Panc1 (cell line): ENCODE measurements around the gene CNTNAP4. TPM values are rescaled to one million over a fixed set of nuclear protein-coding genes. Genes with fewer than 3 reads are reported as not detected.

Experiments
- ATAC-seq: fragments of 200-7000 bp; cut with Tn5 transposase; 2 replicates; pipeline ENCODE4 v1.9.1; 2020; ENCODE audit warnings: mild to moderate bottlenecking, moderate library complexity
- BruUV-seq: library from RNA; stranded (reverse); fragments of 400-500 nt; replicated peaks from 2 replicates; lab custom pipeline; 2021; lab: Mats Ljungman, UMichigan
- CTCF ChIA-PET: fragments of 300-600 bp; sonication (Branson Sonifier 250); formaldehyde crosslinking; loops from one replicate; lab custom pipeline; 2022; ENCODE audit warnings: antibody characterized with exemption; lab: Charles Lee
- POLR2A ChIA-PET: fragments of 300-600 bp; sonication (Branson Sonifier 250); formaldehyde crosslinking; loops from one replicate; lab custom pipeline; 2022; ENCODE audit warnings: antibody characterized with exemption; lab: Charles Lee
- DNase-seq: peaks from one replicate; pipeline ENCODE4 v3.0.0-alpha.2; 2010; ENCODE audit warnings: low read depth, low spot score
- H3K27ac ChIP-seq: 2 replicates; pipeline ENCODE4 v1.5.1; 2011; ENCODE audit warnings: mild to moderate bottlenecking, low read length, inconsistent platforms
- H3K27me3 ChIP-seq: fragments of 200-500 bp; sonication (Bioruptor generic); 2 replicates; pipeline ENCODE4 v1.6.0; 2014; ENCODE audit warnings: low read length, inconsistent platforms; ENCODE audit not compliant: control insufficient read depth, insufficient read depth
- H3K36me3 ChIP-seq: fragments of 200-500 bp; sonication (Bioruptor generic); 2 replicates; pipeline ENCODE4 v1.5.1; 2014; ENCODE audit warnings: inconsistent platforms, mild to moderate bottlenecking, low read length, moderate library complexity; ENCODE audit not compliant: control insufficient read depth, insufficient read depth
- H3K4me1 ChIP-seq: 2 replicates; pipeline ENCODE4 v1.5.1; 2011; ENCODE audit warnings: inconsistent platforms, mild to moderate bottlenecking, low read length, moderate library complexity; ENCODE audit not compliant: control insufficient read depth, insufficient read depth
- H3K4me3 ChIP-seq, 2 experiments: 2 replicates each; pipeline ENCODE4 v1.5.1; 2011 to 2012; ENCODE audit warnings: low read depth in 2 of 2, low read length in 2 of 2, mild to moderate bottlenecking in 2 of 2, inconsistent platforms in 1 of 2, moderate library complexity in 1 of 2
- H3K9me3 ChIP-seq: fragments of 200-500 bp; sonication (Bioruptor generic); 2 replicates; pipeline ENCODE4 v1.5.1; 2014; ENCODE audit warnings: low read depth, mild to moderate bottlenecking, inconsistent platforms, low read length, moderate library complexity; ENCODE audit not compliant: control insufficient read depth, insufficient read depth
- CTCF ChIP-seq: fragments of 450-650 bp; IDR thresholded peaks from 2 replicates; pipeline ENCODE4 v1.5.1; 2017; ENCODE audit warnings: mild to moderate bottlenecking
- POLR2AphosphoS5 ChIP-seq: IDR thresholded peaks from 2 replicates; pipeline ENCODE4 v1.6.1; 2012; ENCODE audit warnings: mild to moderate bottlenecking, low read depth, low read length, moderate library complexity
- SIN3A ChIP-seq: IDR thresholded peaks from 2 replicates; pipeline ENCODE4 v1.6.1; 2012; ENCODE audit warnings: low read depth, mild to moderate bottlenecking, low read length, moderate library complexity, borderline replicate concordance; ENCODE audit not compliant: insufficient read depth
- TCF7L2 ChIP-seq: IDR thresholded peaks from 2 replicates; pipeline ENCODE4 v1.6.1; 2011; ENCODE audit warnings: mild to moderate bottlenecking, low read depth, low read length, inconsistent platforms
- in situ Hi-C: cut with HindIII; loops from 2 replicates; pipeline ENCODE4 v1.10.0; 2016; ENCODE audit warnings: low sequenced_read_pairs, low pct_unique_long_range_greater_than_20kb
- intact Hi-C: fragments of 100-400 bp; cut with micrococcal nuclease; formaldehyde crosslinking; loops from one replicate; pipeline ENCODE4 v1.10.0; 2022; ENCODE audit not compliant: unreplicated experiment
- total RNA-seq: library from RNA; stranded (reverse); gene quantifications from one replicate; pipeline ENCODE4 v1.2.1, GENCODE V29; 2021; ENCODE audit not compliant: unreplicated experiment
- TF ChIP-seq, protein P1 (sequence below), 2 experiments: IDR thresholded peaks; 2 replicates each; pipeline ENCODE4 v1.6.1; 2011 to 2012; ENCODE audit warnings: low read depth in 2 of 2, control low read depth in 1 of 2, low read length in 1 of 2, mild to moderate bottlenecking in 1 of 2, moderate library complexity in 1 of 2; ENCODE audit not compliant: insufficient read depth in 1 of 2

Gene CNTNAP4
- total RNA-seq, 1 experiment from 2014 or later: not detected

DNA sequence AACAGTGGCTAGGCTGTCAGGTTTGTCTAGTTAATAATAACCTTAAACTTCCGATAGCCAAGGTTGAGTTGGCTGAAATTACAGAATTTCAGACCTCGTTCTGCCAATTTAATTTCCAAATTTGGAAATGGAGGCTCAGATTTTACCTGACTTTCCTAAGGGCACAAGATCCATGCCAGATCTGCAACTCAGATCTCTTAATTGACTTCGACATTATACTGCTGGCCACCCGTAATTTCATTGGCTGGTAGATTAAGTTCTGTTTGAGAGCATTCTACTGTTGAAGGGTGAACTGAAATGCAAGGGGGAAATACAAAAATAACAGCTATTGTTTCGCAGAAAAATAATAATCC lies 210.8 kb downstream of the CNTNAP4 start:
- TF ChIP-seq, protein P1, sequence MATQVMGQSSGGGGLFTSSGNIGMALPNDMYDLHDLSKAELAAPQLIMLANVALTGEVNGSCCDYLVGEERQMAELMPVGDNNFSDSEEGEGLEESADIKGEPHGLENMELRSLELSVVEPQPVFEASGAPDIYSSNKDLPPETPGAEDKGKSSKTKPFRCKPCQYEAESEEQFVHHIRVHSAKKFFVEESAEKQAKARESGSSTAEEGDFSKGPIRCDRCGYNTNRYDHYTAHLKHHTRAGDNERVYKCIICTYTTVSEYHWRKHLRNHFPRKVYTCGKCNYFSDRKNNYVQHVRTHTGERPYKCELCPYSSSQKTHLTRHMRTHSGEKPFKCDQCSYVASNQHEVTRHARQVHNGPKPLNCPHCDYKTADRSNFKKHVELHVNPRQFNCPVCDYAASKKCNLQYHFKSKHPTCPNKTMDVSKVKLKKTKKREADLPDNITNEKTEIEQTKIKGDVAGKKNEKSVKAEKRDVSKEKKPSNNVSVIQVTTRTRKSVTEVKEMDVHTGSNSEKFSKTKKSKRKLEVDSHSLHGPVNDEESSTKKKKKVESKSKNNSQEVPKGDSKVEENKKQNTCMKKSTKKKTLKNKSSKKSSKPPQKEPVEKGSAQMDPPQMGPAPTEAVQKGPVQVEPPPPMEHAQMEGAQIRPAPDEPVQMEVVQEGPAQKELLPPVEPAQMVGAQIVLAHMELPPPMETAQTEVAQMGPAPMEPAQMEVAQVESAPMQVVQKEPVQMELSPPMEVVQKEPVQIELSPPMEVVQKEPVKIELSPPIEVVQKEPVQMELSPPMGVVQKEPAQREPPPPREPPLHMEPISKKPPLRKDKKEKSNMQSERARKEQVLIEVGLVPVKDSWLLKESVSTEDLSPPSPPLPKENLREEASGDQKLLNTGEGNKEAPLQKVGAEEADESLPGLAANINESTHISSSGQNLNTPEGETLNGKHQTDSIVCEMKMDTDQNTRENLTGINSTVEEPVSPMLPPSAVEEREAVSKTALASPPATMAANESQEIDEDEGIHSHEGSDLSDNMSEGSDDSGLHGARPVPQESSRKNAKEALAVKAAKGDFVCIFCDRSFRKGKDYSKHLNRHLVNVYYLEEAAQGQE (IDR thresholded peaks at IDR 0.05; ENCODE audit: insufficient read depth in 1 of 2, low read depth in 2 of 2, low read length in 1 of 2): no peak
- TF ChIP-seq TCF7L2: no peak
- no peak for TF ChIP-seq SIN3A
- no peak for TF ChIP-seq POLR2AphosphoS5
- BruUV-seq: no TSS peak
- in situ Hi-C loops (no loop called here), intact Hi-C loops (no loop called here)
- Histone ChIP-seq H3K27me3 (no peaks in the 10 kb centered on the region; the same call in 1 of the 2 replicates), H3K4me1 (no peaks in the 10 kb centered on the region), H3K36me3 (no peaks in the 10 kb centered on the region), H3K9me3 (no peaks in the 10 kb centered on the region), H3K27ac (no peak overlapping the region), H3K4me3 (no peak overlapping the region)
- ChIA-PET POLR2A (no interaction called here), CTCF (no interaction called here)
- ATAC-seq (no peak), DNase-seq (no peak)

GRCh38 chr16:76490036-76490639 lies 212.9 kb downstream of the CNTNAP4 start:
- no peak for DNase-seq
- Histone ChIP-seq H3K27ac (no peak overlapping the region), H3K36me3 (no peaks in the 10 kb centered on the region), H3K27me3 (no peaks in the 10 kb centered on the region; the same call in 1 of the 2 replicates), H3K4me1 (no peaks in the 10 kb centered on the region), H3K9me3 (no peaks in the 10 kb centered on the region), H3K4me3 (no peak overlapping the region)
- POLR2A ChIA-PET: no interaction called here
- no TSS peak for BruUV-seq
- intact Hi-C loops (no loop called here), in situ Hi-C loops (no loop called here)
- ATAC-seq: no peak
- TF ChIP-seq SIN3A (no peak), POLR2AphosphoS5 (no peak), TCF7L2 (no peak), CTCF (no peak)
- TF ChIP-seq, protein P1 (IDR thresholded peaks at IDR 0.05; ENCODE audit: insufficient read depth in 1 of 2, low read depth in 2 of 2, low read length in 1 of 2): no peak
- CTCF ChIA-PET: no interaction called here
